ENCODE data around the gene STPG2.
A peak's percentile ranks its signal among the peaks of the same experiment; 100 is the strongest.

STPG2 gene

GRCh38 chr4:98092833-98093439, 50.3 kb downstream of the STPG2 start:
- DNase-seq = peak; percentile 58

GRCh38 chr4:98081936-98082335, 61.3 kb downstream of the STPG2 start:
- no peak for DNase-seq

DNA sequence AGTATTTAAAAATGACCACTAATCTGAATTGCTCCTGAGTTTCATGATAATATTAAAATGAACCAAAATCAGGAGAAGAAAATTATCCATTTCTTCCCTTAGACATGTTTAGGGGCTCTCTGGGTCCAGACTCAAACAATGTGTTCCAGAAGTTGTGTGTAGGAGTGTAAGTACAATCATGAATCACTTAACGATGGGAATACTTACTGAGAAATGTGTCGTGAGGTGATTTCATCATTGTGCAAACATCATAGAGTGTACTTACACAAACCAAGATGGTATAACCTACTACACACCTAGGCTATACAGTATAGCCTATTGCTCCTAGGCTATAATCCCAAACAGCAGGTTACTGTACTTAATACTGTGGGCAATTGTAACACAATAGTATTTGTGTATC, 74.8 kb downstream of the STPG2 start:
- no peak for DNase-seq

GRCh38 chr4:98055800-98056501, 87.3 kb downstream of the STPG2 start:
- no peak for DNase-seq

DNA sequence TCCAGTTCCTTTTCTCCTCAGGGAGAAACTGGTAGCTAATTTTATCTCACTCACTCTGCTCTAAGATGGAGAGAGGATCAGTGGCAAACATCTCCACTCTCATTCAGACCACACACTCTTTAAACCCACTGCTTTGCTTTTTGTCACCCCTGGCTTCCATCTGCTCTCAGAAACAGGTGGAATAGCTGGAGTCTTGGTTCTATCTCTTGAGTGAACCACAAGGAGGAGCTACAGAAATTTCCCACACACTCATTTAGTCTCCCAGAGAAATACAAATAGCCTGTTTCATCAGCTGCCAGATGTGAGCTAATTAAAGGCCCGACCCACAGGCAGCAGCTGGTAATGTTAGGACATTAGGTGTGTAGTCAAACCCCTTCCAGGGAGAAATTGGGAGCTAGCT, 96.6 kb downstream of the STPG2 start:
- DNase-seq = peak; percentile 49

DNA sequence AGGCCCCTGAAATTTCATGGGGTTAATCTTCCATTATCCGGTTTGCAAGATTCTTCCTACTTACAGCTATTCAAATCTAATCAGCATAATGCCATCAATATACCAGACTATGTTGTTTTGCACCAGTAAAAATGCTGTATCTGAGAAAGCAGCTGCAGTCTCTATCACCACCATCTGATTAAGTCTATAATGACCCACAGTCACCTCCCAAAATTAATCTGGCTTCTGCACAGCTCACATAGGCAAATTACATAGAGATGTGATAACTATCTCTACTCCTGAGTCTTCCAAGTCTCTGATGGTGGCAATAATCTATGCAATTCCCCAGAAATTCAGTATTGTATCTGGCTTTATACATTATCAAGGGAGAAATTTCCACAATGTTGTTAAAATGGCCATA, 113.2 kb downstream of the STPG2 start:
- DNase-seq = no peak

DNA sequence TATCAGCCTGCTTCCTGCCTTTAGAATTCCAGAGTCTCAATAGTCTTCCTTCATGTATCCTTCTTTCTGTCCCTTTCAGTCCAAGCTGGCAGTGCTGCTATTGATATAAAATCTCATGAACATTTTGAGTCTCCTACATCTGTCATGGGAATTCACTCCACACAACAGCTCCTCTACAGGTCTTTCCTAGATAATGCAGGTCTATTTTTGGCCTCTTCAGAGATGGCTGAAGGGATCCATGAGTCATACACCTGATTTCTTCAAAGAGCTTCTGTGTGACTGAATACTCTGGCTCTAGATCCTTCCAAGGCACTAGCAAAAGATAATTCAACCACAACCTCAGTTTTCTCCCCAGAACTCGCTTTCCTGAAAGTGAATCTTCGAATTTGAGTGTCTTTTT, 115.4 kb downstream of the STPG2 start:
- DNase-seq = peak; percentile 58

- no peak for DNase-seq
Measured at GRCh38 chr4:98026362-98026761, 116.9 kb downstream of the STPG2 start.

GRCh38 chr4:98006814-98007412, 136.4 kb downstream of the STPG2 start:
- no peak for DNase-seq

DNA sequence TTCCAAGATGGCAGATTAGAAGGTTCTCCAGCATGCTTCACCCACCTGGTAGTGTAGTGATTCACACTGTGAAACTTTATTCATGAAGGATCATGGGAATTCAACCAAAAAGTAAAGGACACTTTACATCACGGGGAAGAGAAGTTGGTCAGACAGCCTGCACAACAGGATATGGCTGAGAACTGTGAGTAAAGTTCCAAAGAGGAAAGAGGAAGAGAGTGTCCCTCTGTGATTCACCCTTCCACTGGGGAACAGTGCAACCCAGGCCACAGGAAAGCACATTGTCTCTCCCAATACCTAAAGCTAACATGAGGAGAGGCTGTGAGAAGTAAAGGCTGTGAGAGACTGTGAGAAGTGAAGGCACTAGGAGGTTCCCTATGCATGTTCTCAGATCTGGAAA, 137.2 kb downstream of the STPG2 start:
- no peak for DNase-seq

GRCh38 chr4:98000940-98001339, 142.3 kb downstream of the STPG2 start:
- no peak for DNase-seq

DNA sequence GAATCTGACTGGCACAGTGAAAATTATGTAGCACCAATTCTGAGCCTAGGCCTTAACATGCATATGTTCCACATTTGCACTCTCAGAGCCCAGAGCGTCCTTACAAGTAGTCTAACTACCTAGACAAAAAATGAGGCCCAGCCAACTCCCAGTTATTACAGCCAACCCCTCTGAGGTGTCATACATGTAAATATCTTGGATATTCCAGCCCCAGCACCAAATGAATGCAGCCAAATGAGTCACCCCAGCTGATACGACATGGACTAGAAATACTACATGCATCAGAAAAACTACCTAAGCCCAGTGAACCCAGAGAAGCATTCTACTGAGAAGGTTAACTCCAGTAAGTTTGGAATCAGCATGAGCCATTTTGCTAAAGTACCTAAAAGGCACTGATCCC, 145.1 kb downstream of the STPG2 start:
- no peak for DNase-seq

GRCh38 chr4:97994765-97995465, 148.4 kb downstream of the STPG2 start:
- DNase-seq = no peak

- DNase-seq = no peak
Measured at GRCh38 chr4:97990409-97990808, 152.9 kb downstream of the STPG2 start.

DNA sequence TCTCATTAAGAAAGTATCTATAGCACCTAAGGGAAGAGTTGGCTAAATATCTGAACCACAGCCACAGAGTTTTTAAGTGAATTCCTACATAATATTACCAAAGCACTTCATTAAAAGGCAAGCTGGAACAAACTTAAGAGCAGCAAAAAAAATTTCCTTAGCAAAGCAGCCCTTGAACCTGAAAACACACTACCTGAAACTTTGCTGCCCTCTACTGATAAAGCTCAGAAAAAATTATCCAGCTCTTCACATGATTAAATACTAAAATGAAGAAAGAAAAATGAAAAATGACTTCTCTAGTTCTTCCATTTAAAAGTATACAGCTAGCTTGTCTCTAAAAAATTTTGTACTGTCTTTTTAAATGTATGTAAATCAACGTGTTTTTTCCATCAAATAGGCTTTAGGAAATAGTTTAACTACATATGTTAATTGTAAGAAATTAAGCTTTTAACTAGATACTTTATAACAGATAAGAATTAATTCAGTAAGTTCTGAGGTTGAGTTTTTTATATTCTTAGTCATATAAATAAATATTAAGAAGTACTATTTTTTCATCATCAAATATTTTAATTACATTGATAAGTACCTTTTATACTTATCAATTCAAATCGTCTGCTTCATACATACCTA, 156.1 kb downstream of the STPG2 start:
- DNase-seq = peak; percentile 66

DNA sequence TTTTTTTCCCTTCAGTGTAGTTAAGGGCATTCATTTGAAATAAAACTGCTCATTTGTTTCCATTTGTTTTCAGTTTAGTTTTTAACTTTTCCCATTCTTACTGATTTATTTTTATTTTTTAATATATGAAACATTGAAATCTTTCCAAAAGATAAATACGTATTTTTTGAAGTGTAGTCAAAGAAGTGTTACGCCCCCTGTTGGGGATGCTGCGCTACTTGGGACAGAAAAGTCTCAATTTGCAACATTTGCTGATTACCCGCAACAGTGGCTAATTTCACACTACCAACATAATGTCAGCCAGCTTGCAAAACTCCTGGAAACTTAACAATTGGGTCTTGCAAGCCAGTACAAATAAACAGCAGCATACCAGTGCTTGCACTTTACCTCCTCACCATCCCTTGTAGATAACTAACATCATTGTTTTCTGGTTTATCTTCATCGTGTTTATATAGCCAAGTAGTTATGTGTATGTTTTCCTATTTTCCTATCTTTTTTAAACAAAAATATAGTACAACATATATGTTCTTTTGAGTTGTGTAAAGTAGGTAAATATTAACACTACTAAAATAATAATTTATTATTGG, 158.6 kb downstream of the STPG2 start:
- DNase-seq = peak; percentile 11

DNA sequence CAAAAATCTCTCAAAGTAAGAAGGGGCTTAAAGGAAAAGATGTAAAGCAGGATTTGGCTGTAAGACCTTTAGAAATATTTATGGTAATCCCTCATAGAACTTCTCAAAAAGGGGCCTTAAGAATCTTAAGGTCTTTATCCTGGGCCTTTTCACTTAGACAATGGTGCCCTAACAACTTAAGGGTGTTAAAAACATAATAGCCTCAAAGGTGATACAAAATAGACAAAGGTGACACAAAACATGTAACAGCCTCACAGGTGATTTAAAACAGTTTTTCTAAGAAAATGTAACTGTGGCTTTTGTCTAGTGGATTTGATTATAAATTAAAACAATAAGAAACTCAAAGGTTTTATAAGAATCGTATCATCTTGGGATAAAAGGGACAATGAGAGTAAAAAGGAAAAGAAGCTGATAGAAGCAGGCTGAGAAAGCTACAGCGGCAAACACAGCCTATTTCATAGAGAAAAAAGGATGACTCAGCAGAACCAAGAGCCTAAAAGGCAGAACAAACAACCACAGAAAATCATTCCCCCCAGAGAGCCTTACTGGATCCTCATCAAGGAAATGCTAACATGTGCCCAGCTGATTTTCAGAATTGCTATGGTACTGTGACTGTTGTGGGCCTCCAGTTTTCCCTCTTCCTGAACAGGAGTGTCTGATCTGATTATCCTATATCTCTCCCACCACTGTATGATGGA, 164.3 kb downstream of the STPG2 start:
- no peak for DNase-seq

DNA sequence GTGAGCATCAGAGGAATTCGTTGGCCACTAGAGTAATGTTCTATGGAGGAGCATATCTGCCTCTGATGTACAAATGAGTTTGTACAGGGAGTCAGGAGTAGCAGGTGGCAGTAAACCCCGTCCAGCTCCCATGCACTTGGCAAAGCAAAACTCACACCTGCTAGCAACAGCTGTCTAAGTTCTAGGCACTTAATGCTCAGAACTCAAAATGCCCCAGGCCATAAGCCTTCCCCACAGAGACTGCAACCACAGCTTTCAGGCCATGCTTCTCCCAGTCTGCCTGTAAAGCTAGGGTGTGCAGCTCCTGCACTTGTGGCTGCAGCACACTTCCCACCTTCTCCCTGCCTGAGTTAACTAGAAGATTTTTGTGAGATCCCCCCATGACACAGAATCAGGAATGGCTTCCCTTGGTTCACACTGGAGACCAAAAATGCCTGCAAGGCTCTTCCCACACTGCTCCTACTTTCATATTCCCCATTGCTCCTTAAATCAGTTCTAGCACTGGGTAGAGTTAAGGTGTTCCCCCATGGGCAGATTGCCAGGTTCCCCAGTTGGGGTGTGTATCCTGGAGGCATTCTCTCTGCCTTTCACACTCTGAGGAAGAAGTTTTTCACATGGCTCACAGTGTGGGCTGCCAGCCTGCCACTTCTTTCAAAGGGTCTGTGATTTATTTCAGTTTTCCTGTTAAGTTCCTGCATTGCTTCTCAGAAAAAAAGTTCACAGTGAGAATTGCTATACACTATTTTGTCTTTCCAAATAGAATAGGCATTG, 189.9 kb downstream of the STPG2 start:
- DNase-seq = no peak

DNA sequence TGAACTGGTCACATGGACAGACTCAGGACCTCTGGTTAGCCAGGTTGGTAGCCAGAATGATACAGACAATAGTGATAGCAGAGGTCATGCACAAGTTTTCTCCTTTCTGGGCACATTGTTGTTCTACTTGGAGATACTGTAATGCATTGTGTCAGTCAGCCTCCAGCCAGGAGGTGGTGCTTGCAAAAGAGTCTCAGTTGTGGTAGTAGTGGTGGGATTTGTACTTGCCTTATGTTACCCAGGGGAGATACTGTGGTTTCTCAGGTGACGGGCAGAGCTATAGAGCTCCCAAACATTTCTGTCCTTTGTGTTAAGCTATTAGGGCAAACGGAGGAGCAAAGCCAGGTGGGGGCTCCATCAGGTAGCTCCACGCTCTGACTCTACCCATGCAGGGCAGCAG, 190.5 kb downstream of the STPG2 start:
- DNase-seq = no peak

DNA sequence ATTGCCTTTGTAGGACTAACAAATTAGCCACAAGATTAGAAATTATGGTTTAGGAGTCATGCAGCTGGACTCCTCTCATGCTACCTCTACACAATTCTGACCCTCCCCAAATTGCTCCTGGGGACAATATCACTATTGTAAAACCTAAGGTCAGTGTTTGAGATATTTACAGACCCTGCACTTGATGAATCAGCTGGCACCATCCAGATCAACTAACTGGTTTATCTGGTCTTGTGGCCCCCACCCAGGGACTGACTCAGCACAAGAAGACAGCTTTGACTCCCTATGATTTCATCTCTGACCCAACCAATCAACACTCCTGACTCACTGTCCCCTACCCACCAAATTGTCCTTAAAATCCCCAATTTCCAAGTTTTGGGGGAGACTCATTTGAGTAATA, 192.4 kb downstream of the STPG2 start:
- no peak for DNase-seq

DNA sequence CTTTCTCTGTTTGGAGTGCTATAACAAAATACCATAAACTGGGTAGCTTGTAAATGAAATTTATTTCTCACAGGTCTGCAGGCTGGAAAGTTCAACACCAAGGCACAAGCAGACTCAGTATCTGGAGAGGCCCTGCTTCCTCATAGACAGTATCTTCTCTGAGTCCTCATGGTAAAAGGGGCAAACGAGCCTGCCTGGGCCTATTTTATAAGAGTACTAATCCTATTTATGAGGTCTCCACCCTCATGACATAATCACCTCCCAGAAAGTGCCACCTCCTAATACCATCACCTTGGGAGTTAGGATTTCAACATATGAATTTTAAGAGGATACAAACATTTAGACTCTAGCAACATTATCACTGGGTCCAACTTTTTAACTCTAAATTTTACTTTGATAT, 200.3 kb downstream of the STPG2 start:
- no peak for DNase-seq

GRCh38 chr4:97942137-97942536, 201.1 kb downstream of the STPG2 start:
- no peak for DNase-seq

Data from OCI-M1 (cell line).